ENCODE results near the gene TGM2.

- TF ChIP-seq ZBTB10 (tag by site-specific recombination; IDR thresholded peaks at IDR 0.05) = no peak
- TF ChIP-seq ELK4 (IDR thresholded peaks at IDR 0.05; ENCODE audit: borderline replicate concordance, low read depth, low read length) = no peak
- no peak for TF ChIP-seq ZNF558 (tag by site-specific recombination; IDR thresholded peaks at IDR 0.05)
- TF ChIP-seq, protein P1, sequence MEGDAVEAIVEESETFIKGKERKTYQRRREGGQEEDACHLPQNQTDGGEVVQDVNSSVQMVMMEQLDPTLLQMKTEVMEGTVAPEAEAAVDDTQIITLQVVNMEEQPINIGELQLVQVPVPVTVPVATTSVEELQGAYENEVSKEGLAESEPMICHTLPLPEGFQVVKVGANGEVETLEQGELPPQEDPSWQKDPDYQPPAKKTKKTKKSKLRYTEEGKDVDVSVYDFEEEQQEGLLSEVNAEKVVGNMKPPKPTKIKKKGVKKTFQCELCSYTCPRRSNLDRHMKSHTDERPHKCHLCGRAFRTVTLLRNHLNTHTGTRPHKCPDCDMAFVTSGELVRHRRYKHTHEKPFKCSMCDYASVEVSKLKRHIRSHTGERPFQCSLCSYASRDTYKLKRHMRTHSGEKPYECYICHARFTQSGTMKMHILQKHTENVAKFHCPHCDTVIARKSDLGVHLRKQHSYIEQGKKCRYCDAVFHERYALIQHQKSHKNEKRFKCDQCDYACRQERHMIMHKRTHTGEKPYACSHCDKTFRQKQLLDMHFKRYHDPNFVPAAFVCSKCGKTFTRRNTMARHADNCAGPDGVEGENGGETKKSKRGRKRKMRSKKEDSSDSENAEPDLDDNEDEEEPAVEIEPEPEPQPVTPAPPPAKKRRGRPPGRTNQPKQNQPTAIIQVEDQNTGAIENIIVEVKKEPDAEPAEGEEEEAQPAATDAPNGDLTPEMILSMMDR (tag by site-specific recombination; IDR thresholded peaks at IDR 0.05) = no peak
Measured at GRCh38 chr20:38194971-38195504, 30.0 kb upstream of the TGM2 start.
